Measurements from ENCODE around the gene TGFB1.
"Not testable (repeated sequence)": the region's sequence is repeated elsewhere in the genome, so short reads cannot be mapped to it uniquely, and the experiment has no call there.

Gene TGFB1

DNA sequence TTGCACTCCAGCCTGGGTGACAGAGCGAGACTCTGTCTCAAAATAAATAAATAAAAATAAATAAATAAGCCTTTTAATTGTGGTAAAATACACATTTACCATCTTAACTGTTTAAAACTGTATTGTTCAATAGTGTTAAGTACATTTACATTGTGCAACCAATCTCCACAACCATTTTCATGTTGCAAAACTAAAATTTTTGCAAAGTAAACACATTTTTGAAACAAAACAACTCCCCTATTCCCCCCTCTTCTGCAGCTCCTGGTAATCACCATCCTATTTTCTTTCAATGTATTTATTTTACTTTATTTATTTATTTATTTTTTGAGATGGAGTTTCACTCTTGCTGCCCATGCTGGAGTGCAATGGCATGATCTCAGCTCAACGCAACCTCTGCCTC lies 16.0 kb upstream of the TGFB1 start:
- no peak for DNase-seq (ENCODE audit: low spot score)

- no peak for DNase-seq (ENCODE audit: low spot score)
Measured at GRCh38 chr19:41367848-41368301, 14.2 kb upstream of the TGFB1 start.

- DNase-seq (ENCODE audit: low spot score): no peak
Measured at GRCh38 chr19:41366089-41366488, 12.4 kb upstream of the TGFB1 start.

DNA sequence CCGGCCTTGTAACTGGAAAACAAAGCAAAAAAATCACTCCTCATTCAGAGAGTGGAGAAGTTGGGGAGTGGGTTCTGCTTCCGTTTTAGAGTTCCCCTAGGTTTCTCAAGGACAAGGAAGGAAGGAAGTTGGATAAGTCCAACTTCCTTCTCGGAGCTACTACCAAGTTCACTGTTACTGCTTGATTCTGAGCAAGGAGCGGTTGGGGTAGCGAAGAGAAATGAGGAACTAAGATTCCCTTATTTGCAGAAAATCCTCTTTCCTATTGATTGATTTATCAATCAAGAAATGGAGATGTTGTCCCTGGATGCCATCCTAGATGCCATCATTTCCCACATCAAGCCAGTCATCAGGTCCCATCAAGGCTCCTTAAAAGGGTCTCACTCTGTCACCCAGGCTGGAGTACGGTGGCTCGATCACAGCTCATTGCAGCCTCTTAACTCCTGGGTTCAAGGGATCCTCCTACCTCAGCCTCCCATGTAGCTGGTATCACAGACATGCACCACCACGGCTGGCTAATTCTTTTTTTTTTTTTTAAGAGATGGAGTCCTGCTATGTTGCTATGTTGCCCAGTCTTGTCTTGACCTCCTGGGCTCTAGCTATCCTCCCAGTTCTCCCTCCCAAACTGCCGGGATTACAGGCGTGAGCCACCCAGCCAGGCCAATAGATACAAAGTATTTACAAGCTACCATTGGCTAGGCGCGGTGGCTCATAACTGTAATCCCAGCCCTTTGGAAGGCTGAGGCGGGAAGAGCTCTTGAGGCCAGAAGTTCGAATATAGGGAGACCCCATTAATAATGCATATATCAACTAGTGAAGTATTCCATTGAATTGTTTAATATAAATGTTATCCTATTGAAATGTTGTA lies 11.0 kb upstream of the TGFB1 start:
- DNase-seq (ENCODE audit: low spot score): no peak

GRCh38 chr19:41363753-41364523 lies 10.2 kb upstream of the TGFB1 start, which contains the start of gene B9D2:
TSS of gene B9D2 (minus strand) at chr19:41364149. CDS start at chr19:41363519, 630 bp downstream.
- peak; percentile 96 for DNase-seq (ENCODE audit: low spot score)

- no peak for DNase-seq (ENCODE audit: low spot score)
Measured at GRCh38 chr19:41363371-41363752, 9.6 kb upstream of the TGFB1 start.

GRCh38 chr19:41362143-41362847 lies 8.6 kb upstream of the TGFB1 start:
- no peak for DNase-seq (ENCODE audit: low spot score)

- DNase-seq (ENCODE audit: low spot score): no peak
Measured at GRCh38 chr19:41359741-41360140, 6.0 kb upstream of the TGFB1 start.

DNA sequence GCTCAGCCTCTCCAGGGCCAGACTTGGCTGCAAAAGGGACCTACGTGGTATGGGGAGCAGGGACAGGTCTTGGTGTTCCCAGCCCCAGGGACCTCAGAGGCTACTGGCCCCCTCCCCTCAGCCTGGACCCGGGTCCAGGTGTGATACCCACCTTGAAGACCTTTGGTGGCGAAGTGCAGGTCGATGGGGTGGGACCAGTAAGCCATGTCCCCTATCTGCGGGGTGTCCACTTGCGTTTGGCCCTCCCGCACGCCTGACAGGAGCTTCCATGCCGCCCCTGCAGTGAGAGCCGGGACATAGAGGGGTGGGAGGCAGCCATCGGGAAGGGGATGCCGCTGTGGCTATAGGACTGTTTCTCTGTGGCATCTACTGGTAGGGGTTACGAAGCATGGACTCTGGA lies 4.0 kb upstream of the TGFB1 start:
- DNase-seq (ENCODE audit: low spot score): no peak

GRCh38 chr19:41356984-41357739 lies 3.4 kb upstream of the TGFB1 start:
- DNase-seq (ENCODE audit: low spot score): no peak

- DNase-seq (ENCODE audit: low spot score): no peak
Measured at GRCh38 chr19:41355802-41356201, 2.1 kb upstream of the TGFB1 start.

DNA sequence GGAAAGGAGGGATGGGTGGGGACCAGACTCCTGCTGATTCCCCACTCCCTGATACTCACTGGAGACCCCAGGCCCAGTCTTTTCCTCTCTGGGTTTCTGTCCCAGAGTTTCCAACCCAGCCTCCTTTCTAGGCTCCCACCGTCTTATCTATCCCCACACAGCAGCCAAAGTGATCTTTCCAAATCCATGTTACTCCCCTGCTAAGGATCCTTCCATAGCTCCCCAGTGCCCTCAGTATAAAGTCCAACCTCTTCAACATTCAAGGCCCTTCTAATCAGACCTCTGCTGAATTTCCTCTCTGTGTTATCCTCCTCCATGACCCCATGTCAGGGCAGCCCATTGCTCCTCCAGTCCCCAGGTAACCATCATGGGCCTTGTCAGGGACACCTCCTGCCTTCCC lies 1.3 kb upstream of the TGFB1 start:
- DNase-seq (ENCODE audit: low spot score): no peak

- DNase-seq (ENCODE audit: low spot score): no peak
Measured at GRCh38 chr19:41354343-41354953, 726 bp upstream of the TGFB1 start.

GRCh38 chr19:41352609-41353465 lies 885 bp downstream of the TGFB1 start:
- DNase-seq (ENCODE audit: low spot score): peak; percentile 81

DNA sequence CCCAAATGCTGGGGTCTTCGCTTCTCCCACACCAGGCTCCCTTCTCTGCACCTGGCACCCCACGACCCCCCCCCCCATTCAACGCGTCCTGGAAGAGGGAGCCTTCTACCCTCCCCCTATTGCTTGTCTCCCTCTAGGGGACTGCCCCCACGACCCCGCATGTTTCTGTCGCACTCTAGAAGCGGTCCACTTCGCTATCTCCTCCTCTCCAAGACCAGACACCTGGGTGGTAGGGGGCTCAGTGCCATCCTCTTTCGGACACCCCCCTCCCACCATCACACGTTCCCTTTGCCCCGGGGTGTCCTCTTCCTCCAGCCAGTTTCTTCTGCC lies 1.5 kb downstream of the TGFB1 start:
- DNase-seq (ENCODE audit: low spot score): no peak

GRCh38 chr19:41351339-41352245 lies 2.1 kb downstream of the TGFB1 start:
- DNase-seq (ENCODE audit: low spot score): peak; percentile 85

DNA sequence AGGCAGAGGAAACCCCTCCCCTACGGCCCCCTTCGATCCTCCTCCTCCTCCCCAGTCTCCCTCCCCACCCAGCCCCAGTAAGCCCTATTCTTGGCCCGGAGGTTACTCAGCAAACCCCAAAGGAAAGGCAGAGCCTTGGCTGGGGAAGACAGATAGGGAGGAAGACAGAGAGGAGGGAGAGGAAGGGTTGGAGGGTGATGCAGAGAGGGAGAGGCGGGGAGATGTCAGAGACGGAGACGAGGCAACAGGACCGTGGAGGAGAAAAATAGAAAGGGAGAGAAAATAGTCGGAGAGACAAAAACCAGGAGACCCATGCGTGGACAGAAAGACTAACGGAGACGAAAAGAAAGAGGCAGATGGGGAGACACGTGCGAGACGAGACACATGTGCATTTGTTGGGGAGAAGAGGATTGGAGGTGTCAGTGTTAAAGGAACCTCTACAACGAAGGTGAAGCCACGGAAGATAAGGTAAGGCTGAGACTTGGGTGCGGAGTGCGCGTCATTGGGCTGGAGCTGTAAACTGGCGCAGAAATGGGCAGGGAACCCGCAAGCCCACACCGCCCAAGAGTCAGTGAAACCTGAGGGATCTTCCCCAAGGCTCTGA lies 2.9 kb downstream of the TGFB1 start:
- DNase-seq (ENCODE audit: low spot score): no peak

- not testable (repeated sequence) for DNase-seq (ENCODE audit: low spot score)
Measured at GRCh38 chr19:41346916-41347315, 6.8 kb downstream of the TGFB1 start.

GRCh38 chr19:41344162-41344561 lies 9.6 kb downstream of the TGFB1 start:
- no peak for DNase-seq (ENCODE audit: low spot score)
